Tibial artery (tissue), 4 donors: Measurements from ENCODE around the gene FUZ.

Experiments used
- DNase-seq, 2 donors: peaks; one replicate each; pipeline ENCODE4 v3.0.0-alpha.2; 2019
- H3K27ac ChIP-seq, 2 donors: fragments of 200-600 bp; sonication (generic) in 1 of 2; 1 replicate in 1 of 2; 2 replicates in 1 of 2; pipeline ENCODE4 v1.5.1; 2018 to 2019; ENCODE audit warnings: mild to moderate bottlenecking in 1 of 2
- H3K27me3 ChIP-seq, 2 donors: fragments of 200-600 bp; sonication (generic) in 1 of 2; one replicate each; pipeline versions ENCODE4 v1.5.1 to v1.6.0; 2016 to 2019
- H3K36me3 ChIP-seq, 3 donors: fragments of 200-600 bp; sonication (generic) in 2 of 3; one replicate each; pipeline ENCODE4 v1.5.1; 2016 to 2019; ENCODE audit warnings: mild to moderate bottlenecking in 2 of 3
- H3K4me1 ChIP-seq, 4 donors: fragments of 200-600 bp; sonication (generic) in 2 of 4; 1 replicate in 3 of 4; 2 replicates in 1 of 4; pipeline ENCODE4 v1.5.1; 2016 to 2019
- H3K4me3 ChIP-seq, 2 donors: fragments of 200-600 bp; sonication (generic) in 1 of 2; 1 replicate in 1 of 2; 2 replicates in 1 of 2; pipeline ENCODE4 v1.5.1; 2018 to 2019; ENCODE audit warnings: mild to moderate bottlenecking in 2 of 2
- H3K9me3 ChIP-seq, 3 donors: fragments of 200-600 bp; sonication (generic) in 1 of 3; one replicate each; pipeline ENCODE4 v1.5.1; 2016 to 2019
- CTCF ChIP-seq, 2 experiments: fragments of 200-600 bp in 1 of 2; fragments of 450-650 bp in 1 of 2; IDR thresholded peaks; one replicate each; pipeline ENCODE4 v1.5.1; 2017 to 2019; ENCODE audit warnings: antibody characterized with exemption in 2 of 2, mild to moderate bottlenecking in 1 of 2, moderate library complexity in 1 of 2
- intact Hi-C: fragments of 100-400 bp; cut with DNase I; formaldehyde crosslinking; loops from one replicate; pipeline ENCODE4 v1.15.0; 2023; ENCODE audit warnings: low total_unique reads

FUZ gene

DNA sequence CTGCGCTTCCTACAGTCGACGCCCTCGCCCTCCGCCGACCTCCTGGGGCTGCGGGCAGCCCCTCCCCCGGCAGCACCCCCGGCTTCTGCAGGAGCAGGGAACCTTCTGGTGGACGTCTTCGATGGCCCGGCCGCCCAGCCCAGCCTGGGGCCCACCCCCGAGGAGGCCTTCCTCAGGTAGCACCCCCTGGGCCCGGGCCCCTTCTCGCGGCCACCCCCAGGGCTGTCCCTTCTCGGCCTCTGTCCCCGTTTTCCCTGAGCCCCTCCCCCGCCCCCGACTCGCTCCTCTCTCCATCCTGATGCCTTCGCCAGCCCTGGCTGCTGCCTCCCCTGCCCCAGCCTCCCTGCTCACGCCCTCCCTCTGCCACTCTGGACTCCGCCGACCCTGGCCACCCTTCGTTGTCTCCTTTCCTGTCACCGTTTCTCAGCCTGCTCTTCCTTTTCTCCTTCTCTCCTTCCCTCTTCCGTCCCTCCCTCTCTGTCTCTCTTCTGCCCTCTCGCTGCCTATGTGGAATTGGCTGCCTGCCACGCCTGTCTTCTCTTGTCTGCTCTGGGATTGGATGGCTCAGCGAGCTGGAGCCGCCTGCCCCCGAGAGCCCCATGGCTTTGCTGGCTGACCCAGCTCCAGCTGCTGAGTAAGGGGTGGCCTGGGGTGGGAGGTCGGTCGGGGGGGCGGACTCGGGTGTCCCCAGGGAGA lies 11.0 kb downstream of the FUZ start:
- peaks cover 24 to 100% (median 61%) of the 10 kb centered on the region in 3 donors for H3K36me3 ChIP-seq

GRCh38 chr19:49801401-49801888 lies 11.6 kb downstream of the FUZ start:
- no peak overlapping the region for H3K27ac ChIP-seq
- no peak for TF ChIP-seq CTCF (IDR thresholded peaks at IDR 0.05)
- H3K4me3 ChIP-seq: peak overlapping the region in 1 of 2 donors; percentile 47
- H3K27me3 ChIP-seq: no peaks in the 10 kb centered on the region
- intact Hi-C loops: no loop called here
- no peak for DNase-seq
- no peaks in the 10 kb centered on the region for H3K9me3 ChIP-seq
- peaks cover 29 to 100% (median 65%) of the 10 kb centered on the region in 3 donors for H3K36me3 ChIP-seq
- peaks cover 0 to 17% (median 9%) of the 10 kb centered on the region in 4 donors for H3K4me1 ChIP-seq

More for the DNA sequence above, 11.0 kb downstream of the FUZ start:
- Histone ChIP-seq H3K4me3 (peak overlapping the region; percentile 24 to 47), H3K27me3 (no peaks in the 10 kb centered on the region), H3K27ac (peak overlapping the region; percentile 47 to 57), H3K4me1 (peaks cover 0 to 17% (median 9%) of the 10 kb centered on the region in 4 donors), H3K9me3 (no peaks in the 10 kb centered on the region)
- DNase-seq: peak; percentile 94 to 96
- peak; percentile 18 to 29 for TF ChIP-seq CTCF (IDR thresholded peaks at IDR 0.05)
- intact Hi-C loops: no loop called here

- intact Hi-C loops: no loop called here
- no peak overlapping the region for H3K4me3 ChIP-seq
- H3K4me1 ChIP-seq: peaks cover 0 to 17% (median 9%) of the 10 kb centered on the region in 4 donors
- peaks cover 36 to 100% (median 66%) of the 10 kb centered on the region in 3 donors for H3K36me3 ChIP-seq
- no peaks in the 10 kb centered on the region for H3K27me3 ChIP-seq
- no peak for TF ChIP-seq CTCF (IDR thresholded peaks at IDR 0.05)
- H3K9me3 ChIP-seq: no peaks in the 10 kb centered on the region
- no peak for DNase-seq
- no peak overlapping the region for H3K27ac ChIP-seq
Measured at GRCh38 chr19:49800771-49801170, 12.3 kb downstream of the FUZ start.

DNA sequence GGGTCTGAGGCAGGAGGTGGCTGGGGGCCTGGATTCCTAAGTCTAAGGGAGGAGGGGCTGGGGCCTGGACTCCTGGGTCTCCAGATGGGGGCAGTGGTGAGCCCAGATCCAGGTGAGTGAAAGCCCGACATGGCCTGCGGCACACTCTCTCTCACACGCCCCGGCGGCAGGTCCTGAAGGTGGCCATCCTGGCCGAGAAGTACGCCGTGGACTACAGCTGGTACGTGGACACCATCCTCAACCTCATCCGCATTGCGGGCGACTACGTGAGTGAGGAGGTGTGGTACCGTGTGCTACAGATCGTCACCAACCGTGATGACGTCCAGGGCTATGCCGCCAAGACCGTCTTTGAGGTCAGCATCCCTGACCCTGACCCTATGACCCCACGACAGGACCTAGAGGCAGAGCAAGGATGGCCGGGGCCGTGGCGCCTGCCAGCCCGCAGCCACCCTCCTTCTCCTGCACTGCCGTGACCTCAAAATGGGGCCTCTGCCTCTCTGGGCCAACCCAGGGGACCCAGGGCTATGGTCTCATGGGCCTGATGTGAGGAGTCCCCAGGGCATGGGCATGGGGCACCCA lies 13.2 kb downstream of the FUZ start:
- intact Hi-C loops: no loop called here
- H3K27ac ChIP-seq: no peak overlapping the region
- H3K27me3 ChIP-seq: no peaks in the 10 kb centered on the region
- no peaks in the 10 kb centered on the region for H3K9me3 ChIP-seq
- H3K4me1 ChIP-seq: peaks cover 0 to 17% (median 9%) of the 10 kb centered on the region in 4 donors
- no peak for DNase-seq
- peaks cover 45 to 100% (median 72%) of the 10 kb centered on the region in 3 donors for H3K36me3 ChIP-seq
- H3K4me3 ChIP-seq: no peak overlapping the region
- TF ChIP-seq CTCF (IDR thresholded peaks at IDR 0.05): no peak

- intact Hi-C loops: no loop called here
- no peaks in the 10 kb centered on the region for H3K27me3 ChIP-seq
- no peak for TF ChIP-seq CTCF (IDR thresholded peaks at IDR 0.05)
- H3K4me3 ChIP-seq: no peak overlapping the region
- DNase-seq: no peak
- H3K9me3 ChIP-seq: no peaks in the 10 kb centered on the region
- no peak overlapping the region for H3K27ac ChIP-seq
- H3K36me3 ChIP-seq: peaks cover 51 to 100% (median 77%) of the 10 kb centered on the region in 3 donors
- peaks cover 0 to 17% (median 9%) of the 10 kb centered on the region in 4 donors for H3K4me1 ChIP-seq
Measured at GRCh38 chr19:49799271-49799797, 13.8 kb downstream of the FUZ start.
